ENCODE data around the gene CNIH2.
"Not testable (repeated sequence)": the region's sequence is repeated elsewhere in the genome, so short reads cannot be mapped to it uniquely, and the experiment has no call there.

The CNIH2 gene

GRCh38 chr11:66309475-66309874 is 31.5 kb downstream of the CNIH2 start:
- Histone ChIP-seq H2AFZ (ENCODE audit: low read length, unreplicated experiment) (no peak overlapping the region), H3K27me3 (ENCODE audit: insufficient read depth, low read length) (no peaks in the 10 kb centered on the region), H3K4me3 (ENCODE audit: low read depth, low read length) (no peak overlapping the region)

GRCh38 chr11:66310324-66310723 is 32.3 kb downstream of the CNIH2 start:
- Histone ChIP-seq H3K79me2 (ENCODE audit: control insufficient read depth, insufficient read depth, low read length, unreplicated experiment) (peaks cover 19% of the 10 kb centered on the region), H3K27me3 (ENCODE audit: insufficient read depth, low read length) (no peaks in the 10 kb centered on the region), H3K36me3 (ENCODE audit: insufficient read depth, low read length) (no peaks in the 10 kb centered on the region), H3K27ac (ENCODE audit: low read depth, low read length) (no peak overlapping the region), H3K4me3 (ENCODE audit: low read depth, low read length) (no peak overlapping the region), H2AFZ (ENCODE audit: low read length, unreplicated experiment) (no peak overlapping the region), H3K4me1 (ENCODE audit: control insufficient read depth, insufficient read depth, low read length, unreplicated experiment) (peaks cover 8% of the 10 kb centered on the region)

More at GRCh38 chr11:66309475-66309874, 31.5 kb downstream of the CNIH2 start:
- H3K36me3 ChIP-seq (ENCODE audit: insufficient read depth, low read length) = no peaks in the 10 kb centered on the region
- H3K4me1 ChIP-seq (ENCODE audit: control insufficient read depth, insufficient read depth, low read length, unreplicated experiment) = no peaks in the 10 kb centered on the region
- peaks cover 11% of the 10 kb centered on the region for H3K79me2 ChIP-seq (ENCODE audit: control insufficient read depth, insufficient read depth, low read length, unreplicated experiment)
- H3K27ac ChIP-seq (ENCODE audit: low read depth, low read length) = no peak overlapping the region

- not testable (repeated sequence) for H3K27me3 ChIP-seq (ENCODE audit: insufficient read depth, low read length); H3K36me3 ChIP-seq (ENCODE audit: insufficient read depth, low read length); H3K27ac ChIP-seq (ENCODE audit: low read depth, low read length); H3K4me1 ChIP-seq (ENCODE audit: control insufficient read depth, insufficient read depth, low read length, unreplicated experiment); H3K4me3 ChIP-seq (ENCODE audit: low read depth, low read length); H2AFZ ChIP-seq (ENCODE audit: low read length, unreplicated experiment)
- peaks cover 25% of the 10 kb centered on the region for H3K79me2 ChIP-seq (ENCODE audit: control insufficient read depth, insufficient read depth, low read length, unreplicated experiment)
Measured at GRCh38 chr11:66310803-66311440, 32.9 kb downstream of the CNIH2 start.

GRCh38 chr11:66311470-66311964 is 33.5 kb downstream of the CNIH2 start:
- Histone ChIP-seq H3K79me2 (ENCODE audit: control insufficient read depth, insufficient read depth, low read length, unreplicated experiment) (peaks cover 31% of the 10 kb centered on the region), H3K36me3 (ENCODE audit: insufficient read depth, low read length) (no peaks in the 10 kb centered on the region), H3K27ac (ENCODE audit: low read depth, low read length) (peak overlapping the region; percentile 64; the same call in 1 of the 2 replicates), H3K4me3 (ENCODE audit: low read depth, low read length) (peak overlapping the region; percentile 75), H2AFZ (ENCODE audit: low read length, unreplicated experiment) (no peak overlapping the region), H3K4me1 (ENCODE audit: control insufficient read depth, insufficient read depth, low read length, unreplicated experiment) (peaks cover 9% of the 10 kb centered on the region), H3K27me3 (ENCODE audit: insufficient read depth, low read length) (no peaks in the 10 kb centered on the region)

GRCh38 chr11:66311965-66312548 is 34.1 kb downstream of the CNIH2 start:
- peak overlapping the region; percentile 64 for H3K27ac ChIP-seq (ENCODE audit: low read depth, low read length)
- H3K36me3 ChIP-seq (ENCODE audit: insufficient read depth, low read length) = no peaks in the 10 kb centered on the region
- H3K79me2 ChIP-seq (ENCODE audit: control insufficient read depth, insufficient read depth, low read length, unreplicated experiment) = peaks cover 34% of the 10 kb centered on the region
- peaks cover 10% of the 10 kb centered on the region for H3K4me1 ChIP-seq (ENCODE audit: control insufficient read depth, insufficient read depth, low read length, unreplicated experiment)
- H2AFZ ChIP-seq (ENCODE audit: low read length, unreplicated experiment) = peak overlapping the region; percentile 27
- H3K4me3 ChIP-seq (ENCODE audit: low read depth, low read length) = peak overlapping the region; percentile 75
- H3K27me3 ChIP-seq (ENCODE audit: insufficient read depth, low read length) = no peaks in the 10 kb centered on the region

GRCh38 chr11:66312549-66313320 is 34.8 kb downstream of the CNIH2 start:
- H3K27me3 ChIP-seq (ENCODE audit: insufficient read depth, low read length) = no peaks in the 10 kb centered on the region
- peaks cover 17% of the 10 kb centered on the region for H3K4me1 ChIP-seq (ENCODE audit: control insufficient read depth, insufficient read depth, low read length, unreplicated experiment)
- H3K4me3 ChIP-seq (ENCODE audit: low read depth, low read length) = peak overlapping the region; percentile 94
- H2AFZ ChIP-seq (ENCODE audit: low read length, unreplicated experiment) = peak overlapping the region; percentile 27
- no peaks in the 10 kb centered on the region for H3K36me3 ChIP-seq (ENCODE audit: insufficient read depth, low read length)
- peak overlapping the region; percentile 97 for H3K27ac ChIP-seq (ENCODE audit: low read depth, low read length)
- H3K79me2 ChIP-seq (ENCODE audit: control insufficient read depth, insufficient read depth, low read length, unreplicated experiment) = peaks cover 34% of the 10 kb centered on the region

- Histone ChIP-seq H3K79me2 (ENCODE audit: control insufficient read depth, insufficient read depth, low read length, unreplicated experiment) (peaks cover 34% of the 10 kb centered on the region), H3K4me1 (ENCODE audit: control insufficient read depth, insufficient read depth, low read length, unreplicated experiment) (peaks cover 25% of the 10 kb centered on the region), H3K4me3 (ENCODE audit: low read depth, low read length) (peak overlapping the region; percentile 94), H3K36me3 (ENCODE audit: insufficient read depth, low read length) (no peaks in the 10 kb centered on the region), H3K27ac (ENCODE audit: low read depth, low read length) (peak overlapping the region; percentile 97), H2AFZ (ENCODE audit: low read length, unreplicated experiment) (no peak overlapping the region), H3K27me3 (ENCODE audit: insufficient read depth, low read length) (no peaks in the 10 kb centered on the region)
Measured at GRCh38 chr11:66313321-66314185, 35.6 kb downstream of the CNIH2 start.

GRCh38 chr11:66314186-66314501 is 36.2 kb downstream of the CNIH2 start:
- Histone ChIP-seq H2AFZ (ENCODE audit: low read length, unreplicated experiment) (no peak overlapping the region), H3K4me3 (ENCODE audit: low read depth, low read length) (peak overlapping the region; percentile 94), H3K79me2 (ENCODE audit: control insufficient read depth, insufficient read depth, low read length, unreplicated experiment) (peaks cover 34% of the 10 kb centered on the region), H3K27ac (ENCODE audit: low read depth, low read length) (peak overlapping the region; percentile 97), H3K27me3 (ENCODE audit: insufficient read depth, low read length) (no peaks in the 10 kb centered on the region), H3K4me1 (ENCODE audit: control insufficient read depth, insufficient read depth, low read length, unreplicated experiment) (peaks cover 31% of the 10 kb centered on the region), H3K36me3 (ENCODE audit: insufficient read depth, low read length) (no peaks in the 10 kb centered on the region)

- Histone ChIP-seq H3K79me2 (ENCODE audit: control insufficient read depth, insufficient read depth, low read length, unreplicated experiment) (peaks cover 34% of the 10 kb centered on the region), H3K36me3 (ENCODE audit: insufficient read depth, low read length) (no peaks in the 10 kb centered on the region), H3K27me3 (ENCODE audit: insufficient read depth, low read length) (no peaks in the 10 kb centered on the region), H2AFZ (ENCODE audit: low read length, unreplicated experiment) (no peak overlapping the region), H3K4me3 (ENCODE audit: low read depth, low read length) (peak overlapping the region; percentile 94), H3K27ac (ENCODE audit: low read depth, low read length) (peak overlapping the region; percentile 97), H3K4me1 (ENCODE audit: control insufficient read depth, insufficient read depth, low read length, unreplicated experiment) (peaks cover 31% of the 10 kb centered on the region)
Measured at GRCh38 chr11:66314561-66315497, 36.9 kb downstream of the CNIH2 start.

Data from ACC112 (cell line).